GM13977 (cell line): ENCODE data around the gene ZDHHC9.

ENCODE experiments used
- DNase-seq: peaks from one replicate; pipeline ENCODE4 v3.0.0; 2012; ENCODE audit warnings: low spot score
- CTCF ChIP-seq: IDR thresholded peaks from 2 replicates; pipeline ENCODE4 v1.5.1; 2012; ENCODE audit warnings: mild to moderate bottlenecking, control low read depth; ENCODE audit not compliant: insufficient read depth; ENCODE audit errors: extremely low read depth, missing control alignments
- in situ Hi-C: fragments of 300-500 bp; cut with MboI; formaldehyde crosslinking; loops from one replicate; pipeline ENCODE4 v1.12.0; 2022; ENCODE audit warnings: low sequenced_read_pairs, low pct_unique_long_range_greater_than_20kb, mixed read lengths, inconsistent platforms; ENCODE audit not compliant: unreplicated experiment

ZDHHC9 gene

GRCh38 chrX:129788527-129788926 is 55.2 kb downstream of the ZDHHC9 start:
- in situ Hi-C loops, result no loop called here
- TF ChIP-seq CTCF, result no peak
- no peak for DNase-seq

GRCh38 chrX:129787336-129788055 is 56.2 kb downstream of the ZDHHC9 start:
- DNase-seq, result no peak
- in situ Hi-C loops, result no loop called here
- no peak for TF ChIP-seq CTCF

GRCh38 chrX:129786210-129786651 is 57.5 kb downstream of the ZDHHC9 start:
- DNase-seq, result peak; percentile 60
- in situ Hi-C loops, result no loop called here
- TF ChIP-seq CTCF, result no peak

- in situ Hi-C loops, result no loop called here
- no peak for DNase-seq
- no peak for TF ChIP-seq CTCF
Measured at GRCh38 chrX:129785160-129785947, 58.3 kb downstream of the ZDHHC9 start.

- DNase-seq, result no peak
- in situ Hi-C loops, result no loop called here
- TF ChIP-seq CTCF, result no peak
Measured at GRCh38 chrX:129784371-129784770, 59.3 kb downstream of the ZDHHC9 start.

- no peak for TF ChIP-seq CTCF
- no peak for DNase-seq
- in situ Hi-C loops, result no loop called here
Measured at GRCh38 chrX:129783291-129783713, 60.4 kb downstream of the ZDHHC9 start.
